ENCODE data around the gene ARL15.

DNA sequence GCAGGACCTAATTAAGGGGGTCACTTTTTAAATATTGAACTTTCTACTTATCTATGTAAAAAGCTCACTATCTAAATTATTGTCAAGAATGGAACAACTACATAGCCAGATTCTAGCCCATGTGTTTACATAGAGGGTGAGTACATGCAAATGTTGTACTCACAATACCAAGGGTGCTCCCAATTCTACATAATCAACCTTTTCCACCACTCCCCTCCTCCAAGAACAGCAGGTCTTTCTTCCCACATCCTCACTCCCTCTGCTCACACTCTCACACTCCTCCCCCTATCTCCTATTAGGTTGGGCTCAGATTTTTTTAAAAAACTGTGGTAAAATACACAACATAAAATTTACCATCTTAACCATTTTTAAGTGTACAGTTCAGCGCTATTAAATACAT is 325.4 kb downstream of the ARL15 start:
- no peak for TF ChIP-seq REST (IDR thresholded peaks at IDR 0.05; ENCODE audit: low read depth)
- TF ChIP-seq CREB1 (IDR thresholded peaks at IDR 0.05; ENCODE audit: low read depth), result no peak
- TF ChIP-seq EP300 (IDR thresholded peaks at IDR 0.05; ENCODE audit: borderline replicate concordance), result no peak
- no peak for TF ChIP-seq ZBTB7A (IDR thresholded peaks at IDR 0.05; ENCODE audit: low read depth)
- TF ChIP-seq NFIC (IDR thresholded peaks at IDR 0.05), result no peak
- TF ChIP-seq USF1 (IDR thresholded peaks at IDR 0.05), result no peak
- TF ChIP-seq, protein P1, sequence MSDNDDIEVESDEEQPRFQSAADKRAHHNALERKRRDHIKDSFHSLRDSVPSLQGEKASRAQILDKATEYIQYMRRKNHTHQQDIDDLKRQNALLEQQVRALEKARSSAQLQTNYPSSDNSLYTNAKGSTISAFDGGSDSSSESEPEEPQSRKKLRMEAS (IDR thresholded peaks at IDR 0.05), result no peak
- TF ChIP-seq TEAD4 (IDR thresholded peaks at IDR 0.05), result no peak
- TF ChIP-seq YY1 (IDR thresholded peaks at IDR 0.05; ENCODE audit: low read depth), result no peak
- no peak for TF ChIP-seq CEBPB (IDR thresholded peaks at IDR 0.05)
- TF ChIP-seq TAF1 (IDR thresholded peaks at IDR 0.05; ENCODE audit: low read depth), result no peak
- no peak for TF ChIP-seq TCF12 (IDR thresholded peaks at IDR 0.05; ENCODE audit: low read depth)
- TF ChIP-seq RAD21 (IDR thresholded peaks at IDR 0.05; ENCODE audit: low read depth), result no peak
- no peak for TF ChIP-seq FOXM1 (IDR thresholded peaks at IDR 0.05; ENCODE audit: borderline replicate concordance, low read depth)

Data from Ishikawa (cell line).